Gastrocnemius medialis (tissue), 4 donors: Measurements from ENCODE around the gene GRID2.

Experiments used
- POLR2A ChIP-seq, 2 donors: fragments of 450-650 bp; IDR thresholded peaks; one replicate each; pipeline ENCODE4 v1.6.1; 2017; ENCODE audit warnings: antibody characterized with exemption in 2 of 2, mild to moderate bottlenecking in 2 of 2, moderate library complexity in 2 of 2
- TF ChIP-seq, protein P1 (sequence below), 5 experiments: fragments of 450-650 bp in 3 of 5; fragments of 200-600 bp in 2 of 5; sonication (generic) in 2 of 5; IDR thresholded peaks in 4 of 5; conservative IDR thresholded peaks in 1 of 5; 1 replicate in 4 of 5; 2 replicates in 1 of 5; pipeline ENCODE4 v1.5.1; 2016 to 2019; ENCODE audit warnings: antibody characterized with exemption in 5 of 5, mild to moderate bottlenecking in 3 of 5, moderate library complexity in 3 of 5

GRCh38 chr4:92304121-92304520 lies 355 bp downstream of the GRID2 start:
- TF ChIP-seq, protein P1, sequence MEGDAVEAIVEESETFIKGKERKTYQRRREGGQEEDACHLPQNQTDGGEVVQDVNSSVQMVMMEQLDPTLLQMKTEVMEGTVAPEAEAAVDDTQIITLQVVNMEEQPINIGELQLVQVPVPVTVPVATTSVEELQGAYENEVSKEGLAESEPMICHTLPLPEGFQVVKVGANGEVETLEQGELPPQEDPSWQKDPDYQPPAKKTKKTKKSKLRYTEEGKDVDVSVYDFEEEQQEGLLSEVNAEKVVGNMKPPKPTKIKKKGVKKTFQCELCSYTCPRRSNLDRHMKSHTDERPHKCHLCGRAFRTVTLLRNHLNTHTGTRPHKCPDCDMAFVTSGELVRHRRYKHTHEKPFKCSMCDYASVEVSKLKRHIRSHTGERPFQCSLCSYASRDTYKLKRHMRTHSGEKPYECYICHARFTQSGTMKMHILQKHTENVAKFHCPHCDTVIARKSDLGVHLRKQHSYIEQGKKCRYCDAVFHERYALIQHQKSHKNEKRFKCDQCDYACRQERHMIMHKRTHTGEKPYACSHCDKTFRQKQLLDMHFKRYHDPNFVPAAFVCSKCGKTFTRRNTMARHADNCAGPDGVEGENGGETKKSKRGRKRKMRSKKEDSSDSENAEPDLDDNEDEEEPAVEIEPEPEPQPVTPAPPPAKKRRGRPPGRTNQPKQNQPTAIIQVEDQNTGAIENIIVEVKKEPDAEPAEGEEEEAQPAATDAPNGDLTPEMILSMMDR (IDR thresholded peaks at IDR 0.05 in 4 of 5, conservative IDR thresholded peaks at IDR 0.05 in 1 of 5), result no peak
- no peak for TF ChIP-seq POLR2A (IDR thresholded peaks at IDR 0.05)
